ENCODE measurements around the gene IMPDH2.
A peak's percentile ranks its signal among the peaks of the same experiment; 100 is the strongest.

Gene IMPDH2

GRCh38 chr3:48989796-48990635 is 39.2 kb downstream of the IMPDH2 start, which contains the start of gene P4HTM:
TSS of gene P4HTM (plus strand) at chr3:48990241. CDS start at chr3:48990257, 16 bp downstream.
- Histone ChIP-seq H3K9ac (ENCODE audit: low read length) (peak within 1 kb of the TSS; percentile 80), H3K4me1 (ENCODE audit: low read length) (peaks cover 13% of the 10 kb centered on the region), H4K20me1 (ENCODE audit: insufficient read depth, low read length) (no peaks in the 10 kb centered on the region), H3K27me3 (replicated peaks; ENCODE audit: insufficient read depth, low read length) (no peaks in the 10 kb centered on the region), H3K9me3 (replicated peaks; ENCODE audit: insufficient read depth, low read length) (no peaks in the 10 kb centered on the region), H2AFZ (ENCODE audit: low read length) (peak within 1 kb of the TSS; percentile 96), H3K4me3 (ENCODE audit: low read length) (peak within 1 kb of the TSS; percentile 92), H3F3A (ENCODE audit: insufficient read depth, low read length) (peaks cover 3% of the 10 kb centered on the region; the same call in 1 of the 2 replicates), H3K4me2 (ENCODE audit: low read depth, low read length) (peak within 1 kb of the TSS; percentile 97), H3K9me2 (replicated peaks; ENCODE audit: insufficient read depth, low read length) (no peaks in the 10 kb centered on the region), H3K27ac (ENCODE audit: low read length) (peak within 1 kb of the TSS; percentile 70; the same call in 1 of the 2 replicates), H3K36me3 (replicated peaks; ENCODE audit: insufficient read depth, low read length) (no peaks in the 10 kb centered on the region), H3K79me2 (ENCODE audit: low read length) (peaks cover 40% of the 10 kb centered on the region)
- peak; percentile 72 for DNase-seq
- TF ChIP-seq EZH2 (optimal IDR thresholded peaks at IDR 0.05; ENCODE audit: low read depth, low read length) = no peak
- peak; percentile 39 for TF ChIP-seq CTCF (IDR thresholded peaks at IDR 0.05; ENCODE audit: low read length)
- TF ChIP-seq EZH2phosphoT487 (IDR thresholded peaks at IDR 0.05; ENCODE audit: low read length) = no peak

GRCh38 chr3:48989126-48989795 is 39.9 kb downstream of the IMPDH2 start:
- Histone ChIP-seq H3K4me1 (ENCODE audit: low read length) (peaks cover 13% of the 10 kb centered on the region), H4K20me1 (ENCODE audit: insufficient read depth, low read length) (no peaks in the 10 kb centered on the region), H3K36me3 (replicated peaks; ENCODE audit: insufficient read depth, low read length) (no peaks in the 10 kb centered on the region), H3K9me3 (replicated peaks; ENCODE audit: insufficient read depth, low read length) (no peaks in the 10 kb centered on the region), H3K4me2 (ENCODE audit: low read depth, low read length) (peak overlapping the region; percentile 97), H3K9me2 (replicated peaks; ENCODE audit: insufficient read depth, low read length) (no peaks in the 10 kb centered on the region), H3K79me2 (ENCODE audit: low read length) (peaks cover 40% of the 10 kb centered on the region), H3K9ac (ENCODE audit: low read length) (peak overlapping the region; percentile 75), H3F3A (ENCODE audit: insufficient read depth, low read length) (peaks cover 3% of the 10 kb centered on the region; the same call in 1 of the 2 replicates), H2AFZ (ENCODE audit: low read length) (peak overlapping the region; percentile 96), H3K4me3 (ENCODE audit: low read length) (peak overlapping the region; percentile 68), H3K27me3 (replicated peaks; ENCODE audit: insufficient read depth, low read length) (no peaks in the 10 kb centered on the region), H3K27ac (ENCODE audit: low read length) (peak overlapping the region; percentile 70; the same call in 1 of the 2 replicates)
- DNase-seq = peak; percentile 12
- TF ChIP-seq CTCF (IDR thresholded peaks at IDR 0.05; ENCODE audit: low read length) = no peak
- TF ChIP-seq EZH2phosphoT487 (IDR thresholded peaks at IDR 0.05; ENCODE audit: low read length) = no peak
- no peak for TF ChIP-seq EZH2 (optimal IDR thresholded peaks at IDR 0.05; ENCODE audit: low read depth, low read length)

- H3K4me2 ChIP-seq (ENCODE audit: low read depth, low read length) = no peak overlapping the region
- peaks cover 15% of the 10 kb centered on the region for H3K79me2 ChIP-seq (ENCODE audit: low read length)
- no peak for TF ChIP-seq EZH2phosphoT487 (IDR thresholded peaks at IDR 0.05; ENCODE audit: low read length)
- TF ChIP-seq CTCF (IDR thresholded peaks at IDR 0.05; ENCODE audit: low read length) = no peak
- no peak for TF ChIP-seq EZH2 (optimal IDR thresholded peaks at IDR 0.05; ENCODE audit: low read depth, low read length)
- no peak overlapping the region for H3K9ac ChIP-seq (ENCODE audit: low read length)
- no peak overlapping the region for H3K4me3 ChIP-seq (ENCODE audit: low read length)
- H3K27me3 ChIP-seq (replicated peaks; ENCODE audit: insufficient read depth, low read length) = no peaks in the 10 kb centered on the region
- H3F3A ChIP-seq (ENCODE audit: insufficient read depth, low read length) = peaks cover 3% of the 10 kb centered on the region; the same call in 1 of the 2 replicates
- no peaks in the 10 kb centered on the region for H3K9me2 ChIP-seq (replicated peaks; ENCODE audit: insufficient read depth, low read length)
- no peak overlapping the region for H2AFZ ChIP-seq (ENCODE audit: low read length)
- DNase-seq = no peak
- peaks cover 4% of the 10 kb centered on the region for H3K36me3 ChIP-seq (replicated peaks; ENCODE audit: insufficient read depth, low read length)
- peaks cover 6% of the 10 kb centered on the region; the same call in 1 of the 2 replicates for H3K4me1 ChIP-seq (ENCODE audit: low read length)
- H4K20me1 ChIP-seq (ENCODE audit: insufficient read depth, low read length) = no peaks in the 10 kb centered on the region
- no peak overlapping the region for H3K27ac ChIP-seq (ENCODE audit: low read length)
- no peaks in the 10 kb centered on the region for H3K9me3 ChIP-seq (replicated peaks; ENCODE audit: insufficient read depth, low read length)
Observed at GRCh38 chr3:48985831-48986376, 43.3 kb downstream of the IMPDH2 start.

All from MM.1S (cell line).